Neural progenitor cell (in vitro differentiated cells): ENCODE data around the gene SPATA7. TPM values are rescaled to one million over a fixed set of nuclear protein-coding genes. Genes with fewer than 3 reads are reported as not detected.

ENCODE experiments used
- DNase-seq: peaks from one replicate; pipeline ENCODE4 v3.0.0-alpha.2; 2016; ENCODE audit warnings: low spot score
- H2AFZ ChIP-seq: fragments of 200-600 bp; sonication (generic); replicated peaks from 2 replicates; pipeline ENCODE4 v1.6.1; 2016; ENCODE audit warnings: antibody characterized with exemption
- H3F3A ChIP-seq: fragments of 200-600 bp; sonication (generic); 2 replicates; pipeline ENCODE4 v1.6.1; 2016; ENCODE audit warnings: antibody characterized with exemption, low read depth
- H3K27ac ChIP-seq: fragments of 200-600 bp; sonication (generic); 2 replicates; pipeline ENCODE4 v1.5.1; 2016; ENCODE audit warnings: mild to moderate bottlenecking
- H3K27me3 ChIP-seq: fragments of 200-600 bp; sonication (generic); 2 replicates; pipeline ENCODE4 v1.6.1; 2016; ENCODE audit warnings: mild to moderate bottlenecking, moderate library complexity
- H3K36me3 ChIP-seq: fragments of 200-600 bp; sonication (generic); 2 replicates; pipeline ENCODE4 v1.5.1; 2016
- H3K4me1 ChIP-seq: fragments of 200-600 bp; sonication (generic); 2 replicates; pipeline ENCODE4 v1.6.1; 2016; ENCODE audit warnings: mixed run types
- H3K4me2 ChIP-seq: fragments of 200-600 bp; sonication (generic); 2 replicates; pipeline ENCODE4 v1.6.1; 2016
- H3K4me3 ChIP-seq: fragments of 200-600 bp; sonication (generic); 2 replicates; pipeline ENCODE4 v1.5.1; 2016
- H3K79me2 ChIP-seq: fragments of 200-600 bp; sonication (generic); 2 replicates; pipeline ENCODE4 v1.6.1; 2016; ENCODE audit warnings: low read depth
- H3K9ac ChIP-seq: fragments of 200-600 bp; sonication (generic); 2 replicates; pipeline ENCODE4 v1.6.1; 2016
- H3K9me3 ChIP-seq: fragments of 200-600 bp; sonication (generic); 2 replicates; pipeline ENCODE4 v1.5.1; 2016; ENCODE audit warnings: low read depth
- H4K20me1 ChIP-seq: fragments of 200-600 bp; sonication (generic); 2 replicates; pipeline ENCODE4 v1.6.1; 2016; ENCODE audit warnings: low read depth
- H3K27ac Mint-ChIP-seq: 3 replicates; pipeline ENCODE4 v1.8.0; 2021; ENCODE audit warnings: mixed read lengths
- H3K27me3 Mint-ChIP-seq: 2 replicates; pipeline ENCODE4 v1.8.0; 2022; ENCODE audit warnings: low read depth, mild to moderate bottlenecking, inconsistent platforms, moderate library complexity, mixed read lengths; ENCODE audit not compliant: insufficient read depth
- H3K36me3 Mint-ChIP-seq: 3 replicates; pipeline ENCODE4 v1.8.0; 2021; ENCODE audit warnings: mixed read lengths
- H3K4me1 Mint-ChIP-seq: 3 replicates; pipeline ENCODE4 v1.8.0; 2021; ENCODE audit warnings: mixed read lengths
- H3K4me3 Mint-ChIP-seq: 3 replicates; pipeline ENCODE4 v1.8.0; 2021; ENCODE audit warnings: mild to moderate bottlenecking, moderate library complexity, mixed read lengths
- H3K9me3 Mint-ChIP-seq: 3 replicates; pipeline ENCODE4 v1.8.0; 2020; ENCODE audit warnings: mixed read lengths
- CTCF ChIP-seq: fragments of 200-600 bp; sonication (generic); IDR thresholded peaks from 2 replicates; pipeline ENCODE4 v1.5.1; 2017; ENCODE audit warnings: antibody characterized with exemption, mild to moderate bottlenecking
- EZH2 ChIP-seq: fragments of 200-600 bp; sonication (generic); IDR thresholded peaks from 2 replicates; pipeline ENCODE4 v1.6.1; 2017; ENCODE audit warnings: antibody characterized with exemption, mild to moderate bottlenecking, moderate library complexity
- EZH2phosphoT487 ChIP-seq: fragments of 200-600 bp; sonication (generic); IDR thresholded peaks from 2 replicates; pipeline ENCODE4 v1.6.1; 2017; ENCODE audit warnings: antibody characterized with exemption
- total RNA-seq: library from RNA; depleted of rRNA; stranded (reverse); fragments of >200 nt; gene quantifications from 2 replicates; pipeline ENCODE4 v1.2.3, GENCODE V29; 2015; ENCODE audit warnings: low replicate concordance

SPATA7 gene
- total RNA-seq, 1 donor from 2014 or later = 39.9 TPM

GRCh38 chr14:88470542-88471440 is 85.3 kb downstream of the SPATA7 start:
- no peaks in the 10 kb centered on the region for H3K9me3 Mint-ChIP-seq
- H3K4me1 ChIP-seq = no peaks in the 10 kb centered on the region
- no peak overlapping the region for H3K27ac ChIP-seq
- H3K27me3 Mint-ChIP-seq = no peaks in the 10 kb centered on the region
- TF ChIP-seq EZH2phosphoT487 = no peak
- no peak for TF ChIP-seq EZH2
- no peak for TF ChIP-seq CTCF
- H3K4me3 ChIP-seq = no peak overlapping the region
- DNase-seq = no peak
- H3F3A ChIP-seq = no peaks in the 10 kb centered on the region
- H3K9me3 ChIP-seq = no peaks in the 10 kb centered on the region
- H3K27ac Mint-ChIP-seq = no peak overlapping the region
- H3K79me2 ChIP-seq = no peaks in the 10 kb centered on the region
- H3K4me3 Mint-ChIP-seq = no peak overlapping the region
- H3K4me2 ChIP-seq = no peak overlapping the region
- peaks cover 41% of the 10 kb centered on the region for H3K36me3 Mint-ChIP-seq
- no peaks in the 10 kb centered on the region for H3K4me1 Mint-ChIP-seq
- H3K9ac ChIP-seq = no peak overlapping the region
- H3K36me3 ChIP-seq = peaks cover 7% of the 10 kb centered on the region
- H4K20me1 ChIP-seq = no peaks in the 10 kb centered on the region
- H3K27me3 ChIP-seq = no peaks in the 10 kb centered on the region
- H2AFZ ChIP-seq = no peak overlapping the region

GRCh38 chr14:88473791-88474190 is 88.3 kb downstream of the SPATA7 start:
- Mint-ChIP-seq H3K4me1 (no peaks in the 10 kb centered on the region), H3K9me3 (peaks cover 2% of the 10 kb centered on the region), H3K4me3 (no peak overlapping the region), H3K27ac (no peak overlapping the region), H3K27me3 (no peaks in the 10 kb centered on the region), H3K36me3 (peaks cover 45% of the 10 kb centered on the region)
- Histone ChIP-seq H3K79me2 (no peaks in the 10 kb centered on the region), H3K9ac (no peak overlapping the region), H3K36me3 (no peaks in the 10 kb centered on the region), H3F3A (no peaks in the 10 kb centered on the region), H4K20me1 (no peaks in the 10 kb centered on the region), H3K27me3 (no peaks in the 10 kb centered on the region), H3K27ac (no peak overlapping the region), H3K4me2 (no peak overlapping the region), H2AFZ (no peak overlapping the region), H3K9me3 (no peaks in the 10 kb centered on the region), H3K4me1 (no peaks in the 10 kb centered on the region), H3K4me3 (no peak overlapping the region)
- no peak for TF ChIP-seq CTCF
- no peak for TF ChIP-seq EZH2phosphoT487
- no peak for TF ChIP-seq EZH2
- DNase-seq = no peak

- Mint-ChIP-seq H3K27ac (no peak overlapping the region), H3K27me3 (peaks cover 3% of the 10 kb centered on the region), H3K4me1 (peaks cover 2% of the 10 kb centered on the region), H3K9me3 (peaks cover 2% of the 10 kb centered on the region), H3K36me3 (peaks cover 38% of the 10 kb centered on the region), H3K4me3 (no peak overlapping the region)
- H2AFZ ChIP-seq = no peak overlapping the region
- H3K79me2 ChIP-seq = no peaks in the 10 kb centered on the region
- H3K27ac ChIP-seq = no peak overlapping the region
- no peaks in the 10 kb centered on the region for H3K9me3 ChIP-seq
- no peaks in the 10 kb centered on the region for H3K4me1 ChIP-seq
- no peaks in the 10 kb centered on the region for H3K27me3 ChIP-seq
- no peak overlapping the region for H3K4me3 ChIP-seq
- H3K9ac ChIP-seq = no peak overlapping the region
- H3K4me2 ChIP-seq = no peak overlapping the region
- no peaks in the 10 kb centered on the region for H3K36me3 ChIP-seq
- H3F3A ChIP-seq = no peaks in the 10 kb centered on the region
- no peaks in the 10 kb centered on the region for H4K20me1 ChIP-seq
- DNase-seq = no peak
- TF ChIP-seq CTCF = no peak
- TF ChIP-seq EZH2phosphoT487 = no peak
- TF ChIP-seq EZH2 = no peak
Observed at GRCh38 chr14:88476214-88476774, 90.8 kb downstream of the SPATA7 start.
